ENCODE results near the gene EDARADD. TPM values are rescaled to one million over a fixed set of nuclear protein-coding genes. Genes with fewer than 3 reads are reported as not detected.

EDARADD gene
- total RNA-seq, 6 experiments from 2014 or later: 0.43 TPM; not detected in 4

DNA sequence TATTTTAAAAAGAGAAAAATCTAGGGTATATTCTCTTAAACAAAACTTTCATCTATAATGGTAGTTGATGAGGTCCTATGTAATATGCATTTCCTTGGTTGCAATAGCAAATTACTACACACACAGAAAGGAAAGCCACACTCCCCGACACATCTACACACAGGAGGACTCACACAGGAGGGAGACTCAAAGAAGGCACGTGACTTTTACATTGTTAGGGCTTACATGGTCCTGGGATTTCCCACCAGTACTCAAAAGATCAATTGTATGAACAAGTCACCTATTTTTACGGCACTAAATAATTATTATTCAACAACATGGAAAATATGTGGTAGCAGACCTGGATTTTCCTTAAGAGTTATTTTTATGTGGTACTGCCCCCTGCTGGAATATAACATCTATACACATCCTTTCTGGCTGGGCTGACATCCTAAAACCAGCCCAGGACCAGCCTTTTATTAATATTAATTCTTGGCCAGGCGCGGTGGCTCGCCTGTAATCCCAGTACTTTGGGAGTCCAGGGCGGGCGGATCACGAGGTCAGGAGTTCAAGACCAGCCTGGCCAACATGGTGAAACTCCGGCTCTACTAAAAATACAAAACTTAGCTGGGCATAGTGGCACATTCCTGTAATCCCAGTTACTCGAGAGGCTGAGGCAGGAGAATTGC is 95.8 kb downstream of the EDARADD start:
- no peak overlapping the region for H3K4me3 Mint-ChIP-seq
- H3K27ac Mint-ChIP-seq: no peak overlapping the region
- H3K27me3 Mint-ChIP-seq (ENCODE audit: insufficient read depth): peaks cover 9% of the 10 kb centered on the region; the same call in 1 of the 2 replicates
- H3K4me1 Mint-ChIP-seq (ENCODE audit: low read depth): no peaks in the 10 kb centered on the region
- peak; percentile 35 for DNase-seq
- TF ChIP-seq, protein P1, sequence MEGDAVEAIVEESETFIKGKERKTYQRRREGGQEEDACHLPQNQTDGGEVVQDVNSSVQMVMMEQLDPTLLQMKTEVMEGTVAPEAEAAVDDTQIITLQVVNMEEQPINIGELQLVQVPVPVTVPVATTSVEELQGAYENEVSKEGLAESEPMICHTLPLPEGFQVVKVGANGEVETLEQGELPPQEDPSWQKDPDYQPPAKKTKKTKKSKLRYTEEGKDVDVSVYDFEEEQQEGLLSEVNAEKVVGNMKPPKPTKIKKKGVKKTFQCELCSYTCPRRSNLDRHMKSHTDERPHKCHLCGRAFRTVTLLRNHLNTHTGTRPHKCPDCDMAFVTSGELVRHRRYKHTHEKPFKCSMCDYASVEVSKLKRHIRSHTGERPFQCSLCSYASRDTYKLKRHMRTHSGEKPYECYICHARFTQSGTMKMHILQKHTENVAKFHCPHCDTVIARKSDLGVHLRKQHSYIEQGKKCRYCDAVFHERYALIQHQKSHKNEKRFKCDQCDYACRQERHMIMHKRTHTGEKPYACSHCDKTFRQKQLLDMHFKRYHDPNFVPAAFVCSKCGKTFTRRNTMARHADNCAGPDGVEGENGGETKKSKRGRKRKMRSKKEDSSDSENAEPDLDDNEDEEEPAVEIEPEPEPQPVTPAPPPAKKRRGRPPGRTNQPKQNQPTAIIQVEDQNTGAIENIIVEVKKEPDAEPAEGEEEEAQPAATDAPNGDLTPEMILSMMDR (IDR thresholded peaks at IDR 0.05): peak; percentile 81
- no peaks in the 10 kb centered on the region for H3K9me3 Mint-ChIP-seq
- H3K36me3 Mint-ChIP-seq (ENCODE audit: low read depth): no peaks in the 10 kb centered on the region

DNA sequence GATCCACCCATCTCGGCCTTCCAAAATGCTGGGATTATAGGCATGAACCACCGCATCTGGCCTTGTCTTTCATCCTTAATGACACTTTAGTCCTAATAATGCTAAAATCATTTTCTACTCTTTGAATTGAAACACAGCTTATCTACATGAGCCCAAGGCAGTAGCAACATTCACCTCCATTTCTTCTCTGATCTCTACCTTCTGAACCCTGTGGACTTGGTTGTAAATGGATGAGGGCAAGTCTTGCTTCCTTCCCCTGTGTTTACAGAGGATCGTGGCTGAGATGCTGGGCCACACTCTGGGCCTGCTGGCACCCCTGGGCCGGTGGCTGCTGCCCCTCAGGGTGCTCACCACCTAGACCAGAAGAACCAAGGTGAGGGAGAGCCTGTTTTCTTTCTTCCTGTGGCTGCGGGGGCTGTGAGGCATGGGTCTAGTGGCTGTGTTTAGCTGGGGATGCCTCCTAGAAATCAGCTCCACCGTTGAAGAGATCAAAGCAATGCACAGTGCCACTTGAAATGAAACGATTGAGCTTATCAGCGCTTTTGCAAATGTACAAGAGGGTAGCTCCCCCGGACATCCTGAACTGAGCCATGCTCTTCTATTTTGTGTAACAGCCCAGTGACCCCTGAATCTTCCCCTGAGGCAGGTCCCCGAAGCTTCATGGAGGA is 97.5 kb downstream of the EDARADD start:
- H3K9me3 Mint-ChIP-seq: no peaks in the 10 kb centered on the region
- no peaks in the 10 kb centered on the region for H3K4me1 Mint-ChIP-seq (ENCODE audit: low read depth)
- DNase-seq: no peak
- H3K36me3 Mint-ChIP-seq (ENCODE audit: low read depth): no peaks in the 10 kb centered on the region
- no peak overlapping the region for H3K27ac Mint-ChIP-seq
- TF ChIP-seq, protein P1 (IDR thresholded peaks at IDR 0.05): no peak
- H3K27me3 Mint-ChIP-seq (ENCODE audit: insufficient read depth): peaks cover 16% of the 10 kb centered on the region
- no peak overlapping the region for H3K4me3 Mint-ChIP-seq

DNA sequence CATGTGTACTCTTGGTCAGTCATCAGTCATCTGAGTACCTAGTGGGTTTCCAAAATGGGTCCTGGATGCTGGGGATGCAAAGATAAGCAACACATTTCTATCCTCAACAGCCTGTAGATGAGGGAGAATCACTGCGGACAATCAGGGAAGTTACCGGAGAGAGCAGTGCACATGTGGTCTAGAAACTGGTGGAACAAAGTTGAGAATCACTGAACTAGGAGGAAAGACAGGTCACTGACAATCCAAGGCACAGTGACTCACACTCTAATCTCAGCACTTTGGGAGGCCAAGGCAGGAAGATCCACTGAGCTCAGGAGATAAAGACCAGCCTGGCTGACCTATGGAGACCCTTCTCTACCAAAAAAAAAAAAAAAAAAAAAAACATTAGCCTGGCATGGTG is 98.3 kb downstream of the EDARADD start:
- Mint-ChIP-seq H3K36me3 (ENCODE audit: low read depth) (no peaks in the 10 kb centered on the region), H3K9me3 (no peaks in the 10 kb centered on the region), H3K27ac (no peak overlapping the region), H3K4me1 (ENCODE audit: low read depth) (no peaks in the 10 kb centered on the region), H3K4me3 (no peak overlapping the region), H3K27me3 (ENCODE audit: insufficient read depth) (peaks cover 18% of the 10 kb centered on the region)
- TF ChIP-seq, protein P1 (IDR thresholded peaks at IDR 0.05): no peak
- DNase-seq: no peak

DNA sequence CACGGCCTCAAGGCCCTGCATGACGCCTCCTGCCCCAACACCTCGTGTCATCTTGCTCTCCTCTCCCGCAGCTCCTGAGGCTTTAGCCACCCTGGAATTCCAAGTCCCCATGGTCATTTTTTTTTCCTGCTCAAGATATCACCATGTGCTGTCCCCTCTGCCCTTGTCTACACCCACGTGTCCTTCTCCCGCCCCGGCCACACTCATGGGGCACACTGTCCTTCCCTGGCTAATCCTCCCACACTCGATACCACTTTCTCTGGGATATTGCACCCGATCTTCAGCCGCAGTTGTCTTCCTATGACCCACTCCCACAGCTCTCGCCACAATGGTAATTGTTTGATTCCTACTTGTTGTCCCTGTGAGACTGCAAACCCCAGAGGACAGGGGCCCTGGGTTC is 100.0 kb downstream of the EDARADD start:
- H3K9me3 Mint-ChIP-seq: no peaks in the 10 kb centered on the region
- no peaks in the 10 kb centered on the region for H3K4me1 Mint-ChIP-seq (ENCODE audit: low read depth)
- H3K36me3 Mint-ChIP-seq (ENCODE audit: low read depth): no peaks in the 10 kb centered on the region
- no peak for DNase-seq
- no peak overlapping the region for H3K27ac Mint-ChIP-seq
- H3K27me3 Mint-ChIP-seq (ENCODE audit: insufficient read depth): peaks cover 21% of the 10 kb centered on the region
- TF ChIP-seq, protein P1 (IDR thresholded peaks at IDR 0.05): no peak
- no peak overlapping the region for H3K4me3 Mint-ChIP-seq

DNA sequence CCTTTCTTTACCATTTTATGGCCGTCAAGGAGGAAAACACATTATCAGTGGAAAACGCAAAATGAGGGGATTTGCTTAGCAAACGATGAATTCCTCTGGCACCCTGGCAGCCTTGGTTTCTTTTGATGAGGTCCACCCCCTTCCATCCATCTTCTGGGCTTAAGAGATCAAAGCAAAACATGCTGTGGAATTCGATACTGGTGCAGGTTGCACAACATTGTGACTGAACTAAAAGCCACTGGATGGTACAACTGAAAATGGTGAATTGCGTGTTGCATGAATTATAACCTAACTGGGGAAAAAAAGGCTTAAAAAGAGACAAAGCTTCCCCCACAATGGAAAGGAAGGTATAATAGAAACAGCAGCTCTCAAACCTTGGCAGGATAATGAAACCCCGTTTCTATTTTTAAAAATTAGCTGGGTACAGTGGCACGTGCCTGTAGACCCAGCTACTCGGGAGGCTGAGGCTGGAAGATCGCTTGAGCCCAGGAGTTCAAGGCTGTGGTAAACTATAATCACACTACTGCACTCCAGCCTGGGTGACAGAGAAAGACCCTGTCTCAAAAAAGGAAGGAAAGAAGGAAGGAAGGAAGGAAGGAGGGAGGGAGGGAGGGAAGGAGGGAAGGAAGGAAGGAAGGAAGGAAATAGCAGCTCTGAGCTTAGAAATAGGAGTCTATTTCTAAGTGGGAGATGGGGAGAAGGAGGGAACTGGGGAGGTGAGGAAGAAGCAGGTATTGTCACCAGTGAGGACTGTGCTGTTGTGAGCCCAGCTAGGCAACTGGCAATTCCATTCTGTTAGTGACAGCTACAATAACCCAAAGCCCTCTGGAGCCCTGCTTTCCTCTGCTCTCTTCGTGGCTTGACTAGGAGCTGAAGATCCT is 100.7 kb downstream of the EDARADD start:
- TF ChIP-seq, protein P1 (IDR thresholded peaks at IDR 0.05): no peak
- H3K27ac Mint-ChIP-seq: no peak overlapping the region
- H3K27me3 Mint-ChIP-seq (ENCODE audit: insufficient read depth): peaks cover 21% of the 10 kb centered on the region
- H3K4me1 Mint-ChIP-seq (ENCODE audit: low read depth): no peaks in the 10 kb centered on the region
- peak overlapping the region; percentile 8; the same call in 1 of the 2 replicates for H3K4me3 Mint-ChIP-seq
- H3K36me3 Mint-ChIP-seq (ENCODE audit: low read depth): no peaks in the 10 kb centered on the region
- no peak for DNase-seq
- H3K9me3 Mint-ChIP-seq: no peaks in the 10 kb centered on the region
